HG03175 (cell line): ENCODE measurements around the gene RALGDS.
"Not testable (repeated sequence)": the region's sequence is repeated elsewhere in the genome, so short reads cannot be mapped to it uniquely, and the experiment has no call there.

Experiments used
- ATAC-seq: cut with Tn5 transposase; IDR thresholded peaks from one replicate; pipeline ENCODE4 v1.9.1; 2021; ENCODE audit warnings: mild to moderate bottlenecking, moderate library complexity; ENCODE audit not compliant: unreplicated experiment

Gene RALGDS

GRCh38 chr9:133072210-133072609 lies 48.8 kb downstream of the RALGDS start:
- ATAC-seq = not testable (repeated sequence)

GRCh38 chr9:133071484-133072150 lies 49.4 kb downstream of the RALGDS start:
- ATAC-seq = no peak

- not testable (repeated sequence) for ATAC-seq
These were observed 50.1 kb downstream of the RALGDS start for GRCh38 chr9:133070985-133071384.

GRCh38 chr9:133070500-133070961 lies 50.5 kb downstream of the RALGDS start:
- not testable (repeated sequence) for ATAC-seq

GRCh38 chr9:133068431-133068830 lies 52.6 kb downstream of the RALGDS start:
- not testable (repeated sequence) for ATAC-seq

GRCh38 chr9:133067813-133068212 lies 53.2 kb downstream of the RALGDS start:
- ATAC-seq = no peak

- ATAC-seq = no peak
These were observed 54.0 kb downstream of the RALGDS start for GRCh38 chr9:133067006-133067405.

GRCh38 chr9:133066181-133066983 lies 54.7 kb downstream of the RALGDS start:
- no peak for ATAC-seq

GRCh38 chr9:133065070-133065388 lies 56.0 kb downstream of the RALGDS start:
- ATAC-seq = no peak

GRCh38 chr9:133064241-133065069 lies 56.6 kb downstream of the RALGDS start:
- no peak for ATAC-seq

- ATAC-seq = no peak
These were observed 57.4 kb downstream of the RALGDS start for GRCh38 chr9:133063500-133064231.

- ATAC-seq = no peak
These were observed 57.9 kb downstream of the RALGDS start for GRCh38 chr9:133063159-133063499.

- not testable (repeated sequence) for ATAC-seq
These were observed 58.5 kb downstream of the RALGDS start for GRCh38 chr9:133062569-133062968.

- ATAC-seq = not testable (repeated sequence)
These were observed 59.3 kb downstream of the RALGDS start, which contains the start of gene CEL for GRCh38 chr9:133061764-133062145. Gene CEL (plus strand): TSS chr9:133061981. CDS start chr9:133062003, 22 bp downstream.

GRCh38 chr9:133061019-133061763 lies 59.8 kb downstream of the RALGDS start:
- ATAC-seq = not testable (repeated sequence)

GRCh38 chr9:133060417-133060841 lies 60.6 kb downstream of the RALGDS start:
- no peak for ATAC-seq

- ATAC-seq = no peak
These were observed 61.4 kb downstream of the RALGDS start for GRCh38 chr9:133059623-133060022.

GRCh38 chr9:133058550-133059320 lies 62.3 kb downstream of the RALGDS start:
- no peak for ATAC-seq

- ATAC-seq = no peak
These were observed 63.0 kb downstream of the RALGDS start for GRCh38 chr9:133058071-133058470.
